Spleen (tissue), 11 donors: ENCODE data around the gene SLC22A15. TPM values are rescaled to one million over a fixed set of nuclear protein-coding genes. Genes with fewer than 3 reads are reported as not detected.

Experiments
- DNase-seq: peaks from one replicate; pipeline ENCODE4 v3.0.0-alpha.2; 2020
- H3K27ac ChIP-seq, 8 donors: fragments of 200-600 bp; sonication (generic) in 7 of 8; 1 replicate in 4 of 8; 2 replicates in 4 of 8; pipeline versions ENCODE4 v1.5.0 to v1.8.0; 2016 to 2021; ENCODE audit warnings: inconsistent platforms in 4 of 8, mild to moderate bottlenecking in 4 of 8, moderate library complexity in 1 of 8
- H3K27me3 ChIP-seq, 7 donors: fragments of 200-600 bp; sonication (generic) in 6 of 7; replicated peaks in 1 of 7; 1 replicate in 4 of 7; 2 replicates in 3 of 7; pipeline versions ENCODE4 v1.5.0 to v1.8.0; 2016 to 2021; ENCODE audit warnings: inconsistent platforms in 3 of 7, mild to moderate bottlenecking in 1 of 7
- H3K36me3 ChIP-seq, 6 donors: fragments of 200-600 bp; sonication (generic) in 5 of 6; 1 replicate in 4 of 6; 2 replicates in 2 of 6; pipeline versions ENCODE4 v1.5.0 to v1.8.0; 2016 to 2021; ENCODE audit warnings: inconsistent platforms in 2 of 6
- H3K4me1 ChIP-seq, 6 donors: fragments of 200-600 bp; sonication (generic) in 5 of 6; 1 replicate in 3 of 6; 2 replicates in 3 of 6; pipeline versions ENCODE4 v1.5.0 to v1.8.0; 2016 to 2021; ENCODE audit warnings: inconsistent platforms in 3 of 6
- H3K4me3 ChIP-seq, 8 donors: fragments of 200-600 bp; sonication (generic) in 7 of 8; 1 replicate in 4 of 8; 2 replicates in 4 of 8; pipeline versions ENCODE4 v1.5.0 to v1.8.0; 2016 to 2021; ENCODE audit warnings: inconsistent platforms in 4 of 8, mild to moderate bottlenecking in 4 of 8, moderate library complexity in 2 of 8
- H3K9me3 ChIP-seq, 8 donors: fragments of 200-600 bp; sonication (generic) in 7 of 8; 1 replicate in 4 of 8; 2 replicates in 4 of 8; pipeline versions ENCODE4 v1.5.0 to v1.8.0; 2016 to 2021; ENCODE audit warnings: inconsistent platforms in 4 of 8
- POLR2A ChIP-seq, 3 donors: fragments of 450-650 bp; IDR thresholded peaks; one replicate each; pipeline ENCODE4 v1.5.1; 2017; ENCODE audit warnings: antibody characterized with exemption in 3 of 3, mild to moderate bottlenecking in 1 of 3
- POLR2AphosphoS5 ChIP-seq, 3 donors: sonication (generic); formaldehyde crosslinking; IDR thresholded peaks; one replicate each; pipeline ENCODE4 v1.5.1; 2017; ENCODE audit warnings: antibody characterized with exemption in 3 of 3
- WGBS, 5 donors: extraction: QIAGEN DNeasy Blood & Tissue Kit in 3 of 5; methylation state at CpG; one replicate each; pipeline versions ENCODE4 v1.1.5 to v1.1.7; 2013 to 2018; 5-methylcytosine and 5-hydroxymethylcytosine counted together
- intact Hi-C: fragments of 100-400 bp; cut with DNase I; formaldehyde crosslinking; loops from one replicate; pipeline ENCODE4 v1.15.0; 2023; ENCODE audit warnings: low total_unique reads
- polyA plus RNA-seq, 3 donors: library from polyadenylated mRNA; stranded (reverse); fragments of 200-250 nt; gene quantifications; one replicate each; pipeline ENCODE4 v1.2.1, GENCODE V29; 2013
- total RNA-seq, 7 donors: library from RNA; depleted of rRNA in 3 of 7; stranded (reverse); fragments of >200 nt in 3 of 7; fragmentation: NEBNext Ultra II Directional in 4 of 7; extraction: Animal tissue kit (Norgen Biotek cat#: 25700) in 4 of 7; gene quantifications; one replicate each; pipeline versions ENCODE4 v1.1.0 to v1.2.1, GENCODE V29; 2016 to 2021
- TF ChIP-seq, protein P1 (sequence below), 11 experiments: fragments of 200-600 bp in 7 of 11; fragments of 450-650 bp in 4 of 11; sonication (generic) in 4 of 11; IDR thresholded peaks in 8 of 11; conservative IDR thresholded peaks in 3 of 11; 1 replicate in 7 of 11; 2 replicates in 4 of 11; pipeline versions ENCODE4 v1.4.0 to v1.8.0; 2016 to 2021; ENCODE audit warnings: antibody characterized with exemption in 11 of 11, inconsistent platforms in 4 of 11, mild to moderate bottlenecking in 1 of 11
- donor health status: healthy with polysubstance abuse.
- donor health status: DM: no; HTN: no; CAD: no; lungs with moderate emphysema.
- donor health status: DM: no; HTN: no; CAD: no.
- donor health status: Bipolar disorder and iron deficiency.
- donor health status: healthy.
- donor health status: DM: no; HTN: no; CAD: no.
- donor health status: DM: yes; HTN: yes; CAD: no.

Gene SLC22A15
- total and polyA plus RNA-seq, 10 donors, result 1.2 to 24.8 (median 11.2) TPM

DNA sequence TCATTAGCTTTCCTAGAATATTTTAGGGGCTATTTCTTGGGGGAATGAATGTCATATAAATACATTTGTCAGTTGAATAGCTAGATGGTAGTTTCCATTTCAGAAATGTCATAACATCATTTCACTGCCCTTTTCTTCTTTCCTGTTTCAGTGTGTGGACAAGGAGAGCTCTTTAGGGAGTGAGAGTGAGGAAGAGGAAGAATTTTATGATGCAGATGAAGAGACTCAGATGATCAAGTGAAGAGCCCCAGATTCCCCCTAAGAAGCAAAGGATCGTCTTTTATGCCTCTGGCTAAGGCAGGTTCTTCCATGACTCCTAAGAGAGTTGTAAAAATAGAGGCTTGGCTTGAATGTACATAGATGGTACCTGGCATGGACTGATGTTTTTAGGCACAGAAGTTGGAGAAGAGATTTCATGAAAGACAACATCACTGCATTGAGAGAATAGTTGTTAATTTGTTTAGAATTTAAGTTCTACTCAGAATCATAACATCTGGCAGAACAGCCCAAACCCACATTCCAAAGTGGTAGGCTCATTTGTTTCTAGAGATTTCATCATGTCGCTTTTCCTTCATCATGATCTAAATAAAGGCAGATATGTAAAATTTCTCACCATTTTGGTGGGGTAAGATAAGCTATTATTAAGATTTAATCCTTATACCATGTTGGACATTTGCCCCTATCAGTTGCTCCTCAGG, 90.7 kb downstream of the SLC22A15 start:
- intact Hi-C loops, result no loop called here
- peaks cover 0 to 100% (median 9%) of the 10 kb centered on the region in 6 donors for H3K36me3 ChIP-seq
- WGBS, 5 donors, result 85 to 92% (median 90%) methylated on average over 2 of the region's 2 CpGs

DNA sequence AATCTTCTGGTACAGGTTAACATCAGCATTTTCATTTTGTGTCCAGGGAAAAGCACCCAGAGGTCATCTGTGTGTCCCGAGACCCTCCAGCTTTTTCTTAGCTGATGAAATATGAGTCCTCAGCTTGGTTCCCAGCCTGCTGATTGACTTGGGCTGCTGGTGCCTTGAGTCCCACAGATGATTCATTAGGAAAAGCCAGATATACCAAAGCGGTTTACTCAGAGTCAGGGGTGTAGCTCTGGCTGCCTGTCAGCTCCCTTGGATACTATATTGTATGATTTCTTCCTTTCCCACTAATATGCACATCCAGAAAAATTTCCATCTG, 91.2 kb downstream of the SLC22A15 start:
- H3K36me3 ChIP-seq, result peaks cover 0 to 100% (median 9%) of the 10 kb centered on the region in 6 donors
- no peaks in the 10 kb centered on the region for H3K9me3 ChIP-seq
- H3K27ac ChIP-seq, result no peak overlapping the region
- no peak overlapping the region for H3K4me3 ChIP-seq
- no peak for DNase-seq
- WGBS, 5 donors, result 87 to 98% (median 92%) methylated on average over 2 of the region's 2 CpGs
- H3K4me1 ChIP-seq, result no peaks in the 10 kb centered on the region
- H3K27me3 ChIP-seq, result no peaks in the 10 kb centered on the region
- intact Hi-C loops, result no loop called here
- TF ChIP-seq, protein P1, sequence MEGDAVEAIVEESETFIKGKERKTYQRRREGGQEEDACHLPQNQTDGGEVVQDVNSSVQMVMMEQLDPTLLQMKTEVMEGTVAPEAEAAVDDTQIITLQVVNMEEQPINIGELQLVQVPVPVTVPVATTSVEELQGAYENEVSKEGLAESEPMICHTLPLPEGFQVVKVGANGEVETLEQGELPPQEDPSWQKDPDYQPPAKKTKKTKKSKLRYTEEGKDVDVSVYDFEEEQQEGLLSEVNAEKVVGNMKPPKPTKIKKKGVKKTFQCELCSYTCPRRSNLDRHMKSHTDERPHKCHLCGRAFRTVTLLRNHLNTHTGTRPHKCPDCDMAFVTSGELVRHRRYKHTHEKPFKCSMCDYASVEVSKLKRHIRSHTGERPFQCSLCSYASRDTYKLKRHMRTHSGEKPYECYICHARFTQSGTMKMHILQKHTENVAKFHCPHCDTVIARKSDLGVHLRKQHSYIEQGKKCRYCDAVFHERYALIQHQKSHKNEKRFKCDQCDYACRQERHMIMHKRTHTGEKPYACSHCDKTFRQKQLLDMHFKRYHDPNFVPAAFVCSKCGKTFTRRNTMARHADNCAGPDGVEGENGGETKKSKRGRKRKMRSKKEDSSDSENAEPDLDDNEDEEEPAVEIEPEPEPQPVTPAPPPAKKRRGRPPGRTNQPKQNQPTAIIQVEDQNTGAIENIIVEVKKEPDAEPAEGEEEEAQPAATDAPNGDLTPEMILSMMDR (IDR thresholded peaks at IDR 0.05 in 8 of 11, conservative IDR thresholded peaks at IDR 0.05 in 3 of 11), result no peak
- no peak for TF ChIP-seq POLR2A (IDR thresholded peaks at IDR 0.05)
- no peak for TF ChIP-seq POLR2AphosphoS5 (IDR thresholded peaks at IDR 0.05)

More for the DNA sequence above, 90.7 kb downstream of the SLC22A15 start:
- DNase-seq, result no peak
- no peaks in the 10 kb centered on the region for H3K27me3 ChIP-seq
- H3K4me1 ChIP-seq, result no peaks in the 10 kb centered on the region
- no peaks in the 10 kb centered on the region for H3K9me3 ChIP-seq
- H3K4me3 ChIP-seq, result no peak overlapping the region
- no peak overlapping the region for H3K27ac ChIP-seq
- TF ChIP-seq, protein P1 (IDR thresholded peaks at IDR 0.05 in 8 of 11, conservative IDR thresholded peaks at IDR 0.05 in 3 of 11), result no peak
- no peak for TF ChIP-seq POLR2AphosphoS5 (IDR thresholded peaks at IDR 0.05)
- TF ChIP-seq POLR2A (IDR thresholded peaks at IDR 0.05), result no peak

DNA sequence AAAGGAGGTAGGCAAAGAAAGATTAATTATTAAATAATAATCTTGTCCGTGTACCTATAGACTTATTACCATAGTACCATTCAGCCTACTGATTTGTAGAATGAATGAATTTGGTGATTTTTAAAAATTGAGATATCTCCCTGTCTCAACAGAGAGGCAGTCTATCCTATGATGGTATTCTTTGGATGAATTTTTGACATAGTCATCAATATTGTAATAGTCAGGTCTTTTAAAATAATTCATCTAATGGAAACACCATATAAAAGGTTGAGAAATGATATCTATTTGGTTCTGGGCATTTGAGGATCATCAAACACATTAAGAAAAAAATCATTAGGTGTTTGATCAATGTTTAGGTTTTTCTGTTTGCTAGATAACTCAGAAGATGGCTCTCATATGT, 99.3 kb downstream of the SLC22A15 start:
- Histone ChIP-seq H3K36me3 (peaks cover 0 to 49% (median 0%) of the 10 kb centered on the region in 6 donors), H3K27me3 (no peaks in the 10 kb centered on the region)
- intact Hi-C loops, result no loop called here

DNA sequence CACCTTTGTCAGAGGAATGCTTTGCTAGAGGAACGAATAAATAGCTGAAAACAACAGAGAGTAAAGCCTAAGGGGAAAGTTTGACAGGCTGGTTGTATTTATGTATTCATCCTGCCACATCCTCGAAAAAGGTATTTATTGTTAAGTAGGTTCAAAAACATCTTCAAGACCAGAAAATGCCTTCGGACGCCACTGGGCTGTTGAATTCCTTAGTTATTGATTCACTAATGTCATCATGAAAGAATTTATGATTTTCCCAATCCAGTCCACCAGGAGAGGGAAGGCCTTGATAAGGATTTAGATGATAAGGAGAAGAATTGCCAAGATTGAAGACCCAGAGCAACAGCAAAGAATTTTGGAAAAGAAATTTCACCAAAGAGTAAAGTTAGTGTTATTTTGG, 99.7 kb downstream of the SLC22A15 start:
- intact Hi-C loops, result no loop called here
- H3K27me3 ChIP-seq, result no peaks in the 10 kb centered on the region
- H3K9me3 ChIP-seq, result no peaks in the 10 kb centered on the region
- 80 to 91% (median 90%) methylated on average over 4 of the region's 4 CpGs for WGBS, 5 donors
- H3K4me3 ChIP-seq, result no peak overlapping the region
- no peak for DNase-seq
- H3K36me3 ChIP-seq, result peaks cover 0 to 45% (median 0%) of the 10 kb centered on the region in 6 donors
- H3K4me1 ChIP-seq, result no peaks in the 10 kb centered on the region
- TF ChIP-seq POLR2A (IDR thresholded peaks at IDR 0.05) (no peak), POLR2AphosphoS5 (IDR thresholded peaks at IDR 0.05) (no peak)
- no peak overlapping the region for H3K27ac ChIP-seq

More for the DNA sequence above, 99.3 kb downstream of the SLC22A15 start:
- TF ChIP-seq POLR2AphosphoS5 (IDR thresholded peaks at IDR 0.05), result no peak
- WGBS, 5 donors, result 0 to 3% (median 0%) methylated on average over 1 of the region's 1 CpG
- Histone ChIP-seq H3K4me3 (no peak overlapping the region), H3K4me1 (no peaks in the 10 kb centered on the region), H3K27ac (no peak overlapping the region), H3K9me3 (no peaks in the 10 kb centered on the region)
- no peak for DNase-seq

DNA sequence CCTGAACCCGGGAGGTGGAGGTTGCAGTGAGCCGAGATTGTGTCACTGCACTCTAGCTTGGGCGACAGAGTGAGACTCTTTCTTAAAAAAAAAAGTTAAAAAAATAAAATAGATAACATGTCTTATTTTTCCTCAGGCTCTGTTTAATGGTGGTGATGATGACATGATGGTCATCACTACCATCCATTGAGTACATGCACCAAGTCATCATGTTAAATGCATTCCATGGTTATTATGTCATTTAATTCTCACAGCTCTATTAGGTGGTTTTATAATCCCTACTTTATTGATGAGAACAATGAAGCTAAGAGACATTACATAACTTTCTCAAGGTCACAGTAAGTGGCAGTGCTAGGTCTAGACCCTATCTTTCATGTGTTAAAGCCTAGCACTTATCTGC, 100.5 kb downstream of the SLC22A15 start:
- no peak overlapping the region for H3K4me3 ChIP-seq
- H3K27ac ChIP-seq, result no peak overlapping the region
- 89 to 97% (median 93%) methylated on average over 3 of the region's 3 CpGs for WGBS, 5 donors
- H3K9me3 ChIP-seq, result no peaks in the 10 kb centered on the region
- H3K27me3 ChIP-seq, result no peaks in the 10 kb centered on the region
- no peaks in the 10 kb centered on the region for H3K4me1 ChIP-seq
- no peak for DNase-seq
- TF ChIP-seq POLR2A (IDR thresholded peaks at IDR 0.05), result no peak
- TF ChIP-seq, protein P1 (IDR thresholded peaks at IDR 0.05 in 8 of 11, conservative IDR thresholded peaks at IDR 0.05 in 3 of 11), result no peak
- no peak for TF ChIP-seq POLR2AphosphoS5 (IDR thresholded peaks at IDR 0.05)
- peaks cover 0 to 37% (median 0%) of the 10 kb centered on the region in 6 donors for H3K36me3 ChIP-seq
- intact Hi-C loops, result no loop called here
